GM12873 (cell line): ENCODE results near the gene SEZ6L2.

Experiments
- CTCF ChIP-seq: IDR thresholded peaks from 2 replicates; pipeline ENCODE4 v1.5.1; 2012; ENCODE audit warnings: low read depth, mild to moderate bottlenecking, moderate library complexity, low read length, control low read depth; ENCODE audit not compliant: insufficient read depth; ENCODE audit errors: missing control alignments

The SEZ6L2 gene

GRCh38 chr16:29863669-29863984 lies 35.7 kb downstream of the SEZ6L2 start:
- no peak for TF ChIP-seq CTCF

DNA sequence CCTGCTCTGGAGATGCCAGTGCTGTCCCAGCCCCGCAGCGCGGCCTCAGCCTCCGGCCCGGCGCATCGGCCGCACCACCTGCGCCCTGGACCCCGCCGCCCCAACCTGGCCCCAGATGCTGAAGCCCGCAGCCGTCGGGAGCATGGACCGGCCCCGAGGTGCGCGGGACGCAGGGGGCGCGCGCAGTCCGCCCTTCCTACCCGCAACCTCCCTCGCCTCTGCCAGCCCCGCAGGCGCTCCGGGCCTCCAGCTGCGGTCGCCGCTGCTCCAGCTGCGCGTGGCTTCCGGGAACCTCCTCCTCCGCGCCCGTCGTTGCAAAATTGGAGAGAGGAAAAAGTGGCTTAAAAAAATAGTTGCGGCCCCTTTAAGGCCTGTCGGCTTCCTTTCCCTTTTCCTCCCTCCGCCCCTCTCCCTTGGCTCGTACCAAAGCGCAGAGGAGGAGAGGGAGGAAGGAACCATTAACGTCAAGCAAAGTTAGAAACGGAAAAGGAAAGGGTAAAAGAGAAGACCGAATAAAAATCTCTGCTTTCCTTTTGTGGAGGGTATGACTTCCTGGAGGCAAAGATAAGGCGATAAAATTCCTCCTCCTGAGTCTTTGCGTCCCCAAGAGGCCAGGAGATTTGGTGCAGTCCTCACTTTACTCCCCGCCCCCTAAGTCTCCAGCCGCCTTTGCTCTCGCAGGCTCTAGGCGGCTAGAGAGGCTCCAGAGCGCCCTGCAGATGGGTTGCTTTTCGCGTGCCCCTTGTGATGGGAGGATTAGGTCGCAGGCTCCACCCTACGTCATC lies 36.3 kb downstream of the SEZ6L2 start, which contains the start of gene CDIPT:
Gene CDIPT, minus strand, starts transcription at position 343 of the 785 bp plus-strand sequence. CDS start 369 bp downstream, outside the sequence.
- TF ChIP-seq CTCF: peak; percentile 84

GRCh38 chr16:29862383-29862883 lies 36.9 kb downstream of the SEZ6L2 start:
- TF ChIP-seq CTCF: no peak

DNA sequence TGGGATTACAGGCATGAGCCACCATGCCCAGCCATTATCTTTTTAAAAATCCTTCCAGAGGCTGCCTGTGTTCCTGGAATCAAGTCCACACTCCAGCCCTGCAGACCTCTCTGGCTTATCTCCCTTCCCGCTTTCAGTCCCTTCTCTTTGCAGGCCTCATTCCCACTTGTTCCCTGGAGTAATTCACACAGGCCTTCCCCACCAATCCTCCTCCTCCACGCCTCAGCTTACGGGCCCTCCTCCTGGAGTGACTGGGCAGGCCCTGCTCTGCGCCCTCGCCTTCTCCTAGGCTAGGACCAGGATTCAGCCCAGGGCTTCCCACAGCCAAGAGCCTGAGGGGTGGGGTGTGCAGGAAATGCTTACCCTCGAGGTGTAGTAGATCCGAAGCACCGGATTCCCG lies 39.1 kb downstream of the SEZ6L2 start:
- TF ChIP-seq CTCF: no peak

- no peak for TF ChIP-seq CTCF
These were observed 40.4 kb downstream of the SEZ6L2 start for GRCh38 chr16:29858974-29859373.

DNA sequence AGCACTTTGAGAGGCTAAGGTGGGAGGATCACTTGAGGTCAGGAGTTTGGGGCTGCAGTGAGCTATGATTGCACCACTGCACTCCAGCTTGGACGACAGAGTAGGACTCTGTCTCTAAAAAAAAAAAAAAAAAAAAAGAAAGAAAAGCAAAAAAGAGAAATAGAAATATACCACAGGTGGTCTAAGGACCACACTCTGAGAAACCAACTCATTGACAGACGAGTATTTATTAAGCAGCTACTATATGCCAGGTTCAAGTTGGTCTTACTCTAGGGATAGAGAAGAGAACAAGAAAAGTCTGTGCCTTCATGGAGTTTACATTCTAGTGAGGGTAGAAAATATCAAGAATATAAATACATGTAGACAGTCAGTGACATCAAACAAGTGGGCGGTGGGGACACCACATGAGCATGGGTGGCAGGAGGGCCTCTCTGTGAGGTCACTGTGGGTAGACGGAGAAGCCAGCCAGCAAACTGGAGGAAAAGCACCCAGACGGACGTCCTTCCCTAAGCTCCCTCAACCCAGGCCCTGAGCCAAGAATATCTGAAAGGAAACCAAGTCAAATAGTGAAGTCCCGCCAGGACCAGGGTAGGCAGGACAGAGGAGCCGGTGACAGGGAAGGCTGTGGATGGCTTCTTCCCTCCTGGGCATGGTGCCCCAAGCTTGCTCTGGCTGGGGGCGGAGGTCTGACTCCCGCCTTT lies 41.1 kb downstream of the SEZ6L2 start:
- TF ChIP-seq CTCF: no peak

DNA sequence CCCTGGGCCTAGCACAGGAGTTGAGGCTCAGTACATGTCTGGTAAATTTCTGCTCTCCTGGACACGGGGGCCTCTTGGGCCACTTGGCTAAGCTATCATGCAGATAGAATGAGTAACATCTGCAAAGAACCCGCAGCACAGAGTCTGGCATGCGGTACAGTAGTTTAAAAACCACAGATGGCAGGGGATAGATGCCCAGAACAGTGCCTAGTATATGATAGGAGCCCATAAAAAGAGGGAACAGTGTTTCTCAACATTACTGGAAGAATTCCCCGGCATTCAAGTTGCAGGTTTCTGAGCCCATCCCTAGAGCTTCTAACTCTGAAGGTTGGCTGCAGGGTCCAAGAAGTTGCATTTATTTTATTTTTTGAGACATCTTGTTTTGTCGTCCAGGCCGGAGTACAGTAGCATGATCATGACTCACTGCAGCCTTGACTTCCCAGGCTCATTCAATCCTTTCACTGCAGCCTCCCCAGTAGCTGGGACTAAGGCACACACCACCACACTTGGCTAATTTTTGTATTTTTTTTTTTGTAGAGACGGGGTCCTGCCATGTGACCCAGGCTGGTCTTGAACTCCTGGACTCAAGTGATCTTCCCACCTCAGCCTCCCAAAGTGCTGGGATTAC lies 42.1 kb downstream of the SEZ6L2 start:
- no peak for TF ChIP-seq CTCF
